Activated T-helper 9 cell treated with anti-CD3 and anti-CD28 coated beads, Interleukin-2, amount 50 U/mL, for 16 hours (primary cell): ENCODE measurements around the gene SAXO1.
"Not testable (repeated sequence)": the region's sequence is repeated elsewhere in the genome, so short reads cannot be mapped to it uniquely, and the experiment has no call there.

Experiments used
- DNase-seq: peaks from one replicate; pipeline ENCODE4 v3.0.0-alpha.2; 2020; ENCODE audit warnings: low read depth

SAXO1 gene

DNA sequence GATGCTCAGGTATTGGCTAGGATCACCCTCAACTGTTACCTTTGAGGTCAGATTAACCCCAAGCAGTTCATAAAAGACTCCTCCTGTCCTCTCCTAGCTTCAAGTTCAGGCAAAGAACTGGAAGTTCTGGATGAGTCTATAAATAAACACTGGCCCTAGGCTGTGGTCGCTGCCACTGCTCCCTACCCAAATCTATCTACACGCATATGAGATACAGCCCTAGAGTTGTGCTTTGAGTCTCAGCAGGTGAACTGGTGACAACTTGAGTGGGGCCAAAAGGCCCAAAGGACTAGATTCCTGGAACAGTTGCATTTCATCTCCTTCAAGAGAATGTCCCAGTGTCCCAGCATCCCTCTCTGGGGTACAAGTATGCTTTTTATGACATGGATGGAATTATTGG, 62.6 kb downstream of the SAXO1 start:
- DNase-seq, result no peak

DNA sequence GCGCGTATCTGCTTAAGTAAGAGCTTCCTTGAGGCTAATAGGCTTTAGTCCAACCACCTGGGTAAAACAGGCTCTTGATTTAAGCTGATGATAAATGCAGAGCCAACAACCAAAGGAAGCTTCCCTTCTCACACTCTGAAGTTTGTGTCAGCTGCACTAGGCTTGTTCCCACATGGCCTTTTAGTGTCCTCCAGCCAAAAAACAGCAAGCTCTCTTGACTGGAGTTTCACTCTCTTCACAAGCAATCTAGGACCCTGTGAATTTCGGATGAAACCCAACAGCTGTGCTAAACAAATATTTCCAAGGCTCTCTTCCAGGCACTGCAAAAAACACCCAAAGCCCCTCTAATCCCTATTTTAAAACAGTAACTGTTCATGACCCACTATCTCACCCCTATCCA, 63.9 kb downstream of the SAXO1 start:
- DNase-seq, result no peak

DNA sequence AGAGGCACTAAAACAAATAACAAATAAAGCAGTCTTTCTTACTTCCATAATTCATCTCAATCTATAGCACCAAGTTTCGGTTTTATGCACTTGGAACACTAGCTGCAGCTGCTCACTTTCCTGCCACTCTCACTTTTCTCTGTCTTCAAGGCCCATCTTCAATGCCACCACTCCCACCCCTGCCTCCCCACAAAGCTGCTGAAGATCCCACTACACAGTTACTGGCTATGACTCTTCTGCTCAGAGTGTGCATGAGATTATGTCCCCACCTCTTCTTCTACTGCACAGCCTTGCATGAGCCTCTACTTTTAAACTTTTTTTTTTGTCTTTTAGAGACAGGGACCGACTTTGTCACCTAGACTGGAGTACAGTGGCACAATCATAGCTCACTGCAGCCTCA, 77.4 kb downstream of the SAXO1 start:
- DNase-seq, result no peak

DNA sequence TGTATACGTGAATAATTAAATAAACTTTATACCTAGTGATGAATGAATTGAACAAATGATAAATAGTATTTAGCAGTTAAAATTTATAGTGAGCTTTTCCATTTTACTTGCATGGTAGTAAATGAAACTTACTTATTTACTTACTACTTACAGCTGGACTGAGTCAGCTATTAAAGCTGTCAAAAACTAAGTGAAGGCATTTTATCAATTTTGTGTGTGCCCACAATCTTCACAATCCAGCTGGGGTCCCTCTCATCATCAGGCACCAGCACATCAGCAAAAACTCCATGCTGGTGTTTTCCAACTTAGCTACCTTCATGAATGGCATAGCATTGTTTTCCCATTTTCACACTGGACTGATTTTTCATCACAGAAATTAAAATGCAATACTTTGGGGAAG, 81.1 kb downstream of the SAXO1 start:
- DNase-seq, result no peak

DNA sequence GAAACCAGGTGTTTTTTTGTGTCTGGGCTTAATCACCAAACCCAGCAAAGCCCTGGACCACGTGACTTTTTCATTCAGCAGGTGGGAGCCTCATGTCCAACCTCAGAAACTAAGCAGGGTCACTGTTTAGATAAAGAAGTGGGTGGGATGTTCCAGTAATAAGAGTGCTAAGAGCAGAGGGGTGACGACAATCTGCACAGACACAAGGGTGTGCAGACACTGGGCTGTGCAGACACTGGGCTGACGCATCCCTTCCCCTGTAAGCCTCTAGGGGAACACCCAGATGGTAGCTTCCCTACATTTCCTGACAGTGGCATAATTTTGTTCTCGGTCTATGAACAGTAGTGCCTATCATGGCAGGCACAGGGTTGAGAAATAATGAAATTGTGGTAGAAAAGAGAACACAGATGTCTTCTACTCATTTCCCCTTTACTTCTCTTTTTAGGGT, 85.1 kb downstream of the SAXO1 start:
- DNase-seq, result no peak

DNA sequence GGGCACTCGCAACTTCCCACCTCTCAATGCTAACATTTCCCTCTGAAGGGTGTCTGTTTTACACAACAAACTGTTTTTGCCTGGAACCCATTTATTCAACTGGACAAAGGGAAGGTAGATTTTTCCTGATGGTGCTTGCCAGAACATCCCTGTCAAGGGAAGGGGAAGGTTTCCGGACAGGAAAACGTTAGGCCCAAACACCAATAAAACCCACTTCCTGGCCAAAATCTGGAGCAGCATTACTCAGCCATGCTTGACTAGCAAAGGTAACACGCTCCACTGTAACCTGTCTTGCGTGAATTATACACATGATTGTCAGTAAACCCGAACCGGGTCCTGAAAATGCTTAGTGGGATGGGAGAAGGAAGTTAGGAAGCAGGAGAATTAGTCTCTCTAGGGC, 90.2 kb downstream of the SAXO1 start:
- DNase-seq, result no peak

DNA sequence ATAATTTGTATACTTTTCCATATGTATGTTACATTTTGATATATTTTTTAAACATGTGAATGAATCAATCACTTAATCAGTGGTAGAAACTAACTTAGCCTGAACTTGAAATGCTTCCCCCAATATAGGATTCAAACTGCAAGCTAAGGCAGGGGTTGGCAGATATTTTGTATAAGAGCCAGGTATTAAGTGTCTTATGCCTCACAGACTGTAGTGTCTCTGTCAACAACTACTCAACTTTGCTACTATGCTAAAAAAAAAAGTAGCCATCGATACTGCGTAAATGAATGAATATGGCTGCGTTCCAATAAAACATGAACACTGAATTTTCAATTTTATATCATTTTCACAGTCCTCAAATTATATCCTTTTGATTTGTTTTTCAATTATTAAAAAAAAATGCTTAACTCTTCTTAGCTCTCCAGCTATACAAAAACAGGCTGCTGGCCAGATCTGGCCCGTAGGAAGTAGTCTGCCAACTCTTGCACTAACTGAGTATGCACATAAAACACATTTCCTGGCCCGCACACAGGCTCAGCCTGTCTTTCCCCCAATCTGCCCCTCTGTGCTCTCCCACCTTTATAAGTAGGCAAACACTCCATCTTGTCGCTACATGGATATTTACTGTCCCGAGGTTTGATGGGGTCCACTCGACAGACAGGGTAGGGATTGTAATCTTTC, 91.8 kb downstream of the SAXO1 start:
- no peak for DNase-seq

DNA sequence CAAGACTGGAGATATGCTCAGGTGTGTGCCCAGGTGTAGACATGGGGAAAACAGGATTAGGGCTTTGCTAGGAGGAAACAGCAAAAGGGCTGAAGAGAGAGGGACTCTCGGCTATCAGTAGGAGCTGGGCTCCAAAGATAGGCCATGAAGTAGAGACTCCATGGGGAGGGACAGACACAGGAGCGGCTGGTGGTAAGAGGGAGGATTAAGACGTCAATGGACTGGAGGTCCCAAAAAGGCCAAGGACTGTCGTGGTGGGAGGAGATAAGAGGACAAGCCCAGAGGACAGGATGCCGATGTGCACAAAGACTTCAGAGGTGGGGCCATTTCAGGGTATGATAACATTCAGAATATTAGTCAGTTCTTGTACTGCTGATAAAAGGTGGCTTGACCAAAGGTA, 93.1 kb downstream of the SAXO1 start:
- DNase-seq, result no peak

DNA sequence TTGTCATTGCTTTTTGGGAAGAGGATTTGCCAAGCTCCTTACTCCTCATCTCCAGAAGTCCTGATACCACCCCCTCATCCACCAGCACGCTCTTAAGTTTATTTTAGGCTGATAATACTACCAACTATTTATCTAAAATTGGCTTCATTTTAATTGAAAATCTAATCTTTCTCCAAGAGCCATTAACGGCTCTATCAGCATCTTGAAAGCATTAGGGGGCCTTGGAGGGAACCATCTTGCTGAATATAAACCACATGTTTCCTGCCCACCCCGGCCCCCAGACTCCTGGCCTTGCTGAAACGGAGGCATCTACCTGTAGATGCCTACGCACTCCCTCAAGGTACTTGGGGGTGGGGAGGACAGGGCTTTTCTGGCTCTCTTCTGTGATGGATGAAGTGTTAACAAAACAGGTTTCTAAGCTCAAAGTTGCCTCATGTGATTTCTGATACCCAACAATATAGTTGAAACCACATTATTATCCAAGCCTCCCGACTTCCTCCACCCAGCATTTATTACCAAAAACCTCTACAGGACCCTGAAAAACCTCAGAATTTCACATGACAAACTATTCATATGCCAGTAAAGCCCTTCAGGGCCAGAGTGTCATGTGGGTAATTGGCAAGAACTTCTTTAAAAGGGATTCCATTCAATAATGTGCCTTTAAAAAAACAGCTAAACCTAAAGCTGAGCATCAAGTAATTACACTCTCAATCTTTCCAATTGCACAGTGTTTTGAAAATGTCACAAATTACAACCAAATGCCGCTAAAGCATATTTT, 96.7 kb downstream of the SAXO1 start:
- DNase-seq, result no peak

DNA sequence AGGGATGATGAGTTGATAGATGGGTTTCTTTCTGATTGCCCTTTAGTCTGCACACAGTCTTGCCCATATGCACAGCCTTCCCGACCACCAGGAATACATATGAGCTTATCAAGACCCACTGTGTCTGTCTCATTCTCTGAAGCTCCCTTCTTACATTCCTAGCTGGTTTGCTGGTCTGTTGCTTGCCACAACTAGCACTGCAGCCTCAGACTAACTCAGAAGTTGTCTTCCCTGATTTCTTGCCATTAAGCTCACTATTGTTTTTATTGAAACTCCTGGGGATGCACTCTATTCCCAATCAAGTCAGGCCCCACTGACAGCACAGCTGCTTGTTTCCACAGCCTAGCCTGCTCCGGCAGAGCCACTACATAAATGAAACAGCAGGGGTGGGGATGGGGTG, 97.5 kb downstream of the SAXO1 start:
- no peak for DNase-seq

DNA sequence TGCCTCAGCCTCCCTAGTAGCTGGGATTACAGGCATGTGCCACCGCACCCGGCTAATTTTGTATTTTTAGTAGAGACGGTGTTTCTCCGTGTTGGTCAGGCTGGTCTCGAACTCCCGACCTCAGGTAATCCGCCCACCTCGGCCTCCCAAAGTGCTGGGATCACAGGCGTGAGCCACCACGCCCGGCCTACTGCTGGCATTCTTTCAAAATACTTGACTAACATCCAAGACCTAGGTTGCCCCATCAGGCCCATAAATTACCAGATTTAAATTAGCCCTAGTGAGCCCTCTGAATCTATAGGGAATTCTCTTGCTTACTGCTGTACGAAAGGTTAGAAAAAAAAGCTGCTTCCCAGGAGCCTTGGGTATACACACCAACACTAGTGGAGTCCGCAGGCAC, 102.4 kb downstream of the SAXO1 start:
- DNase-seq, result not testable (repeated sequence)

DNA sequence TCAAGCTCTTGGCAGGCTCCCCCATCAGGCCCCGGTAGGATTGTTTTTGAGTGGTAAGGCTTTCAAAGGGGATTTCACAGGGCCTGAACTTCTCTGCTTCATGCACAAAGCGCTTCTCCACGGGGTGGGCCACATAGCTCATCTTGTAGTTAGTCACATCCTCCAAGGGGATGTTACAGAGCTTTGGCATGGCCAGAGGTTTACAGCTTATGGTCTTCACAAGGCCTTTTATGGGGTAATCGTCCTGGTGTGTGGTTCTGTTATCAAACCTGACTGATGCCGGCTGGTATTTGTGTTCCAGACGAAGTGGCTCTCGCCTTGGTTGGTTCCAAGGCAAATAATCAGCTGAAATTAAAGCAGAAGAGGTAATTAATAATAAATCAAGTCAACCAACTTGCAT, 104.3 kb downstream of the SAXO1 start:
- no peak for DNase-seq

DNA sequence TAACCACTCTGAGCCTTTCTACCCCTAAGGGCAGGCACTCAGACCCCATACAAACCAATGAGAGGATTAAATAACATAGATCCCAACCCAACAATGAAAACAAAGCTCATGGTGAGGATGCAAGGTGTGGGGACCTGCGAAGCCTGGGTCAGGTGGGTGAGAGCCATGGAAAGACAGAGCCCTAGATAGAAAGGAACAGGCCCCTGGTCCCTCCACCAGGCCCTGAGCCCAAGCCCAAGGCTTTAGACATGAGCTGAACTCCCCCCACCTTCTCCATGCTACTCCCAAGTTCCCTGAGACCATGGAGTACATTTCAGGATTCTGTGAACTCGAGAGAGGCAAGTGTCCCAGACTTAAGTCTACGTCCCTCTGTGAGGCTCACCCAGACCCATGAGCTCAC, 106.5 kb downstream of the SAXO1 start:
- no peak for DNase-seq

DNA sequence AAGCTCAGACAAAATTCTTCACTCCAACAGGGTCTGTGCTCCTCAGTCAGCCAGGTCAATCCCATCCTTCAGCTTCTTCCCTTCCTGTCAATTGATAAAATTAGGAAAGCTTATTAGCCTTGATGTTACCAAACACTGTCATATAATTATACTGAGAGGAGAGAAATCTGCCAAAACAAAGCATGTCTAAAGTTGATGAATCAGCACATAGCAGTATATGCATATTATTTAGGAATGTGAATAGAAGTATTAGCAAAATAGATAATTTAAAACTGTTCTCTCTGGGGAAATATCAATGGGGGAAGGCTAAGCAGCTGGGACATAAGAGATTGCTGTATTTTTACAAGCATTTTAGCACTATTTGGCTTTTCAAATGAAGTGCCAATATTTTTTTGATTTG, 107.1 kb downstream of the SAXO1 start:
- no peak for DNase-seq

DNA sequence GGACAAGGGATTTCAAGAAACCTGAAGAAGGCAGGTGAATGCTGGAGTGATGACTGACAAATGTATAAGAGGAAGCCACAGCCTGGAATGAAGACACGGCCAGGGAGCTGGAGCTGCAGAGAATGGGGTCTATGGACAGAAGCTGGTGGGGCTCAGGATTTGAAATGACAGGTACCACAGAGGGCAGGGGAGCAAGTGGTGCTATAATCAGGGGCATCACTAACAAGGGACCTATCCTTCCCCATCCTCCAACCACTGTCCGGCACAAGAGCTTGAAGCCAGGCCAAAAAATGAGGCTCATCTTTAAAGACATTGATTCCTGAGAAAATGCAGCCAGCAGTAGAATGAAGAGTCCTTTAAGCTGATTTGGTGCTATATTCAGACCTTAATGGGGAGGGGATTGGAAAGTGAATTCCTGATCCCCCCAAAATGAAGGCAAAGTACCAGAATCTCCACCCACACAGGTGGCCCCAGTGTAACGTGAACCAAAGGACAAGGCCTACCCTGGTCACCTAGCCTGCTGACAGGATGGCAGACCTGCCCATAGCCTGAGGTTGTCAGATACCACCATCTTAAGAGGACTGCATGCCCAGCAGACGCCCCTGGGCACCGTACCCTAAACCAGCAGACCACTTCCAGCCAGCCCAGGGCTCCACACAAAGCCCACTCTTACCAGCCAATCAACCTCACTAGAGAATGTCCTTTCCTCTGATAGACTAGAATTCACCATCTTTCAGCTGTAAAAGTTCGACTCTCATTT, 109.2 kb downstream of the SAXO1 start:
- DNase-seq, result no peak

DNA sequence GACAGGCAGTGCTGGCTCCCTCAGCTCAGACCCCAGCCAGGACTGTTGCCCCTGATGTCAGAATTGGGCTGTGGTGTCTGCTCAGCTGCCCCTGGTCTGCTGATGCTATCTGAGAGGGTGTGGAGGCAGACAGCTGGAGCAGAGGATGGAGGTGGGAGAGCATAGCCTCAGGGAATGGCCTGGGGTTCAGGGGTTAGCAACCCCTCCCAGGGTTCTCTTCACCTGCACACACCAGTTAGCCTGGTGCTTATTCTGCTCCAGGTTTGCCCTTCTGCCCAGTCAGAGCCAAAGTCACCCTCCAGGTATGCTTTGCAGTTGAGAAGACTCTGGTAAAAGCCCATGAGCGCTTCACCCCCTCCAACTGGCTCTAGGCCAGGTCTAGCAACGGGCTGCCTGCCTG, 109.8 kb downstream of the SAXO1 start:
- DNase-seq, result no peak

DNA sequence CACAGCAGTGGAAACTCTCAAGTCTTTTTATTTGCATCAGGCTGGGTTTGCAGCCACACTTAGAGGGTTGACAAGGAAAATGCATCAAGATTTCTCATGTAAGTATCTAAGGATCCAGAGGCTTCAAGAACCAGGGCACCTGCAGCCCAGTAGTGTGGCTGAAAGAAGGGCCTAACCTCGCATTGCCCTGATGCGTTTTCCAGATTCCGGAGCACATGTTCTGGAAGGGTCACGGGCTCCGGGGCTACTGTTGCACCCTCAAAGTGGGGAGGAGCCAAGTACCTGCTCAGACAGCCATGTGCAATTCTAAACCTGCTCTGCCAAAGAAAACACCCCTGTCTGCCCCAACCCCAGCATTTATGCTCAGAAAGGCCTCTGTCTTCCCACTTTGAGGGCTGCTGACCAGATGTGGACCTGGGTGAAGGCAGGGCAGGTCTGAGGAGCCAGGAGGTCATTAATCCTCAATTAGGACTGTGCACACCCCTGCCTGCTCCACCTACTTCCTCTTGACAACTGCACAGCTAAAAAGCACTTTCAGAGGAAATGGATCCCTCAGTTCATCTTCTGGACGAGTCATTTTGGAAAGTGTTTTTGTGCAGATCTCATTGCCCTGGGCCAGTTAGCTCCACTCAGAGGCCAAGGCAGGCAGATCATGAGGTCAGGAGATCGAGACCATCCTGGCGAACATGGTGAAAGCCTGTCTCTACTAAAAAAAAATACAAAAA, 110.7 kb downstream of the SAXO1 start:
- no peak for DNase-seq

DNA sequence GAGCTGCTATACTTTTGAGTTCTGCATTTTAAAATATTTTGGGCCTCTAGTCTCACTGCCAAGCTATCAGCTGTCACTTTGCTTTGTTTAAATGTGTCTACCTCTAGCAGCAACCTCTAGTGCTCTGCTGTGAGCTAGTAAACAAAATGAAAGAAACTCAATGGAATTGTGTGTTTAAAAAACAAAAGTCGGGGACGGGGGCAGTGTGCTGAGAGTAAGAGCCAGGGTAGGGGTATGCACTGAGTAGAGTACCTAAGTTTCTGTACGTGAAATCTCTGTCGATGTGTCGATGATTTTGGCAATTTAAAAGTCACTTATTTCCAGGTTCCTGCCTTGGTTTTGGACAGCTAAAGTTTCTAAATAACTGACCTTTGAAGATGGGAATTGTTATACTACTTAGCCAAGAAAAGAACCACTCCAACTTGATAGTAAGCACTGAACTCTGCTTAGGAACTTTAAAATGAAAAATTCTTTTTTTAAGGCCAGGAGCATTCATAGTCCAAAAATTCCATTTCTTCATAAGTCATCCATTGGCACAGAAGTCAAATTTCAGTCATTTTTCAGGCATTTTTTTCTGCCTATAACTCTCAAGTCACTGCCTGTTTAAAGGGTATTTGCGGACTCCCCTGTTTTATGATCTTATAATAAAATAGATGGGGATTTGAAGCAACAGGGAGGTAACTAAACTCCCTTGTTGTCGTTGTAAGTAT, 111.5 kb downstream of the SAXO1 start:
- no peak for DNase-seq

DNA sequence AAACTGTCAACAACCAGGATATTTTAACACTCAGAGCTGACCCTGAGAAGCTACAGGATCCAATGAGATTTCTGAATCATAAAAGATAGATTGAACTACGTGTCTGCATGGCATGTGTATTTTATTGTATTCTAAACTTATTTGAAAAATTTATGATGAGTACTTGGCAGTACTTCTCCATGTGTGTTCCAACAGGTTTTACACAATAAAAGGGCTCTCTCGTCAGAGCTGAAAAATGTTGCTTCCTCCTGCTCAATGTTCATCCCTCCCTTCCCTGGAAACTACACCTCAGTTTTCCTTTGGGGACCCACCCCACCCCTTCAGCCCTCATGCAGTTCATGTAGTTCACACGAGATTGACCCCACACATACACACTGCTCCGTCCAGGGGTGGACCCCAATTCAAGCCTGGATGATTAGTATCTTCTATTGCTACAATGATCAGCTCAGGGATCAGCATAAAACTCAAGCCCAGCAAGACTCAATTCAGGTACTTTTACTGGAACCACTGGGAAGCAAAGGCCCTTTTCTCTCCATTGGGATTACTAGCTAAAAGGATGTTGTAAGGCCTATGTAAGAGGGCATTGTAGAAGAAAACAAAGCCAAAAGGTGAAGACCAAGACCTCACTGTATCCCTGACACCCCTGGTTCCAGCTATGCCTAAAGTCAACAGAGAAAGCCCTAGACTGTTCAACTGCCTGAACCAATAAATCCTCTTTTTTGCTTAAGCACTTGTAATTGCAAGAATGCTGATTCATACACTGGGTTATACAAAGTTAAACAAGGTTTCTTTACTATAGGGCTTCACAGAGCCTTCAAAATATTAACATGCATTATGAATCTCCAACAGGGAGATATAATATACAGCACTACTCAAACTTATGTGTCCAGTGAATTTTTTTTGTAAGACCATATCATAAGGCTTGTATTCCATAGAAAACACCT, 112.6 kb downstream of the SAXO1 start:
- no peak for DNase-seq

DNA sequence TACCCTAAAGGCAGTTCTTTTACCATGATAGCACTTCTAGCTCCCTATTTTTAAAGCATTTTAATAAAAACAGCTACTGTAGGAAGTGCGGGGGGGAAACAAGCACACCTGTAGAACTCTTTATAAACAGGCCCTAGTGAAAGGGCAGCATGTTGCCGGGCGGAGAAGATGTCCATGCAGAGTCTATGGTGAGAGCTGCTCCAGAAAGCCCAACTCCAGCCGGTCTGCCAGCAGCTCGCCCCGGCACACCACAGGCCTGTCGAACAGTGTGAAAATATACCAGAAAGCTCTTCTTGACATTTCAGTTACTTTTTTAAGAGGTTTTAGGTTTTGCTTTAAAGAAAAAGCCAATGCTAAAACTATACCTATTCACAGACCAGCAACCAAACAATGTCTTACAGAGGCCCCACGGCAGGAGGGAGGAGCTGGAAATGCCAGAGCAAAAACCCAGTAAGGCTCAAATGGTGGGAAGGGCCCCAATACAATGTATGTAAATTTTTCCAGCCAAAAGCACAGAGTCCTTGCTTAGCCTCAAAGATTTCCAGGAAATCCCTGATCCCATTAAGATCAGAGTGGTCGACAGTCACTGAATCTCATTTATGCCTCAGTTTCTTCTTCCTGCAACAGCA, 121.2 kb downstream of the SAXO1 start:
- DNase-seq, result no peak
